HepG2 (cell line): ENCODE results near the gene SLC6A17. TPM values are rescaled to one million over a fixed set of nuclear protein-coding genes. Genes with fewer than 3 reads are reported as not detected.

Experiments used
- ATAC-seq: fragments of 200-7000 bp; cut with Tn5 transposase; 3 replicates; pipeline ENCODE4 v1.9.1; 2020; ENCODE audit warnings: mild to moderate bottlenecking, moderate library complexity
- BruUV-seq: library from RNA; stranded (reverse); fragments of 400-500 nt; replicated peaks from 2 replicates; lab custom pipeline; 2021; lab: Mats Ljungman, UMichigan
- CTCF ChIA-PET: fragments of 300-600 bp; formaldehyde crosslinking; extraction: SDS; loops from one replicate; lab custom pipeline; 2021; ENCODE audit warnings: low total read pairs, inconsistent platforms, low intra/inter-chr PET ratio; lab: Yijun Ruan, JAX
- POLR2A ChIA-PET: fragments of 350-600 bp; sonication (Branson Sonifier 250); formaldehyde crosslinking; loops from one replicate; lab custom pipeline; 2020; ENCODE audit warnings: antibody characterized with exemption, inconsistent platforms; lab: Yijun Ruan, JAX
- DNase-seq: peaks from one replicate; pipeline ENCODE4 v3.0.0-alpha.2; 2015; ENCODE audit warnings: low spot score
- FAIRE-seq: peaks from 3 replicates; lab custom pipeline; 2011; peaks lifted over from hg19 to GRCh38; lab: Jason Lieb, UNC
- H2AFZ ChIP-seq: one replicate; pipeline ENCODE4 v1.6.1; 2011; ENCODE audit warnings: low read length, inconsistent platforms
- H3K27ac ChIP-seq: fragments of 300-600 bp; 3 replicates; pipeline ENCODE4 v1.8.0; 2011; ENCODE audit warnings: mixed run types, mild to moderate bottlenecking, mixed read lengths, low read length, inconsistent platforms; ENCODE audit not compliant: insufficient read depth; ENCODE audit errors: extremely low read length
- H3K27me3 ChIP-seq, 2 experiments: fragments of 200-600 bp in 1 of 2; 2 replicates in 1 of 2; 3 replicates in 1 of 2; pipeline versions ENCODE4 v1.6.0 to v1.8.0; 2011; ENCODE audit warnings: low read length in 2 of 2, mild to moderate bottlenecking in 2 of 2, moderate library complexity in 2 of 2, inconsistent platforms in 1 of 2; ENCODE audit not compliant: insufficient read depth in 2 of 2, control insufficient read depth in 1 of 2
- H3K36me3 ChIP-seq, 2 experiments: fragments of 200-600 bp in 1 of 2; replicated peaks in 1 of 2; 2 replicates in 1 of 2; 3 replicates in 1 of 2; pipeline versions ENCODE4 v1.5.1 to v1.8.0; 2011; ENCODE audit warnings: low read length in 2 of 2, inconsistent platforms in 1 of 2; ENCODE audit not compliant: insufficient read depth in 2 of 2, control insufficient read depth in 1 of 2
- H3K4me1 ChIP-seq: 2 replicates; pipeline ENCODE4 v1.5.1; 2012; ENCODE audit warnings: low read length, inconsistent platforms; ENCODE audit not compliant: insufficient read depth
- H3K4me2 ChIP-seq: 2 replicates; pipeline ENCODE4 v1.6.0; 2011; ENCODE audit warnings: low read depth, low read length, inconsistent platforms
- H3K4me3 ChIP-seq, 3 experiments: fragments of 200-600 bp in 1 of 3; sonication (generic), shearing (Covaris generic) in 1 of 3; replicated peaks in 1 of 3; 2 replicates each; pipeline ENCODE4 v1.5.1; 2011 to 2016; ENCODE audit warnings: low read length in 3 of 3, inconsistent platforms in 2 of 3, low read depth in 2 of 3, mild to moderate bottlenecking in 2 of 3, control low read depth in 1 of 3, mixed read lengths in 1 of 3; ENCODE audit not compliant: insufficient read depth in 1 of 3
- H3K79me2 ChIP-seq: one replicate; pipeline ENCODE4 v1.6.1; 2011; ENCODE audit warnings: low read length, inconsistent platforms; ENCODE audit not compliant: insufficient read depth
- H3K9ac ChIP-seq: 2 replicates; pipeline ENCODE4 v1.6.0; 2011; ENCODE audit warnings: mild to moderate bottlenecking, low read depth, low read length, inconsistent platforms; ENCODE audit not compliant: insufficient read depth
- H3K9me3 ChIP-seq: 2 replicates; pipeline ENCODE4 v1.5.1; 2012; ENCODE audit warnings: mild to moderate bottlenecking, low read length
- H4K20me1 ChIP-seq: 2 replicates; pipeline ENCODE4 v1.6.0; 2011; ENCODE audit warnings: inconsistent platforms, mild to moderate bottlenecking, low read length, moderate library complexity; ENCODE audit not compliant: insufficient read depth
- HDAC1 ChIP-seq: sonication (generic); formaldehyde crosslinking; IDR thresholded peaks from 2 replicates; pipeline ENCODE4 v1.5.1; 2020; ENCODE audit warnings: mild to moderate bottlenecking, missing genetic modification reagents
- WGBS: methylation state at CpG from one replicate; pipeline ENCODE4 v1.1.6; 2017; ENCODE audit warnings: low lambda C conversion rate; 5-methylcytosine and 5-hydroxymethylcytosine counted together
- in situ Hi-C: cut with HindIII; loops from 2 replicates; pipeline ENCODE4 v1.10.0; 2017; ENCODE audit warnings: low pct_unique_long_range_greater_than_20kb; ENCODE audit not compliant: extremely low pct_ligation_motif_present
- intact Hi-C: fragments of 100-400 bp; cut with micrococcal nuclease; formaldehyde crosslinking; loops from one replicate; pipeline ENCODE4 v1.10.0; 2022; ENCODE audit not compliant: unreplicated experiment
- polyA plus RNA-seq, 8 experiments: library from polyadenylated mRNA; depleted of rRNA in 3 of 8; stranded (reverse) in 7 of 8; unstranded in 1 of 8; fragments of >200 nt; fragmentation: Illumina TruSeq in 4 of 8; extraction: Trizol in 4 of 8; gene quantifications; 2 replicates each; pipeline versions ENCODE4 v1.2.1 to v1.2.3, GENCODE V29; 2011 to 2016; ENCODE audit warnings: low read depth in 4 of 8, missing spikeins in 1 of 8, mixed read lengths in 1 of 8; ENCODE audit not compliant: insufficient read depth in 1 of 8
- total RNA-seq, 5 experiments: library from RNA; depleted of rRNA; stranded (reverse); fragments of >200 nt; fragmentation: Illumina TruSeq; extraction: Trizol; gene quantifications; 2 replicates each; pipeline ENCODE4 v1.2.3, GENCODE V29; 2016; ENCODE audit warnings: low read depth in 1 of 5
- TF ChIP-seq, protein P1 (sequence below): sonication (generic); formaldehyde crosslinking; IDR thresholded peaks from 2 replicates; pipeline ENCODE4 v1.5.0; 2020; ENCODE audit warnings: mild to moderate bottlenecking, missing genetic modification reagents, borderline replicate concordance

The SLC6A17 gene
- total and polyA plus RNA-seq, 2 of the 13 experiments (the other 11 are each of a cell fraction or from before 2014, with no cell fraction given) = not detected

DNA sequence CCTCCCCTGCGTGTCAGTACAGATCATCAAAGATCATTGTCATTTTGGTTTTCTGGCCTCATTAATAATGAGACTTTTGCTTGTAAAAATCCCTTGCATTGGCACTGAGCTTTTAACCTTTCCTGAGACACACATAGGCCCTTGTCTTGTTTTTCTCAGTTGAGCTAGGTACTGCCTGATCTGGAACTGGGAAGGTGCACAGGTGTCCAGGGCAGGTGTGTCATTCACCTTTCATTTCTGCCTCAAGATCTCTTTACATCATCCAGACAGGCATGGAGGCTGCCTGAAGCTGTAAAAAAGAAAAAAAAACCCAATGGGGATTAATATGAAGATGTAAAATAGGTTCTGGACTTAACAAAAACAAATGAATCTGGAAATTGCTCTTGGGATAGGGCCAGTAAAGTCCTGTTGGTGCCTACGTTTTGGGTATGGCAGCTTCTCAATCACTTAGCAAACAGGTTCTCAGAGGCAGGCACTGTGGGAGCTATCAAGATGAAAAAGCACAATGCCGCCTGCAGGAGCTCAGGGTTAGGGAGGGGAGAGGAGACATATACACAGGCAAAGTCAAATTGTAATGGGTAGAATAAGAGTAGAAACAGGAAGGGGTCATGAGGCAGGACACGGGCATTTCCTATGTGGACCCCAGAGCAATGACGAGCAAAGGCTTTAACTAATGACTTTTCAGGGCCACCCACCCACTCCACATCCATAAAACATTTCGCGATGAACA lies 58.8 kb downstream of the SLC6A17 start:
- in situ Hi-C loops = loop anchor here (5.0 to 10.0 kb wide), 2 partner anchors 103 to 286 kb away; no protein-coding TSS in a partner anchor
- intact Hi-C loops = no loop called here
- Histone ChIP-seq H3K4me2 (peak overlapping the region; percentile 84), H2AFZ (no peak overlapping the region), H3K4me3 (peak overlapping the region; percentile 45 to 74 (median 57); a peak in 5 of 6 replicates), H3K36me3 (no peaks in the 10 kb centered on the region), H3K27ac (no peak overlapping the region), H3K27me3 (peaks cover 6 to 60% of the 10 kb centered on the region in 2 experiments; a peak in 3 of 5 replicates), H3K9ac (no peak overlapping the region), H3K9me3 (no peaks in the 10 kb centered on the region), H4K20me1 (no peaks in the 10 kb centered on the region), H3K79me2 (no peaks in the 10 kb centered on the region), H3K4me1 (peaks cover 10% of the 10 kb centered on the region)
- WGBS = 36% methylated on average over 7 of the region's 7 CpGs
- CTCF ChIA-PET = interaction anchor here (4.1 kb wide), 1 partner anchor 103 kb away, joined by 57 read pairs; no protein-coding TSS in a partner anchor
- DNase-seq (no peak), FAIRE-seq (no peak), ATAC-seq (no peak)
- BruUV-seq = no TSS peak
- TF ChIP-seq, protein P1, sequence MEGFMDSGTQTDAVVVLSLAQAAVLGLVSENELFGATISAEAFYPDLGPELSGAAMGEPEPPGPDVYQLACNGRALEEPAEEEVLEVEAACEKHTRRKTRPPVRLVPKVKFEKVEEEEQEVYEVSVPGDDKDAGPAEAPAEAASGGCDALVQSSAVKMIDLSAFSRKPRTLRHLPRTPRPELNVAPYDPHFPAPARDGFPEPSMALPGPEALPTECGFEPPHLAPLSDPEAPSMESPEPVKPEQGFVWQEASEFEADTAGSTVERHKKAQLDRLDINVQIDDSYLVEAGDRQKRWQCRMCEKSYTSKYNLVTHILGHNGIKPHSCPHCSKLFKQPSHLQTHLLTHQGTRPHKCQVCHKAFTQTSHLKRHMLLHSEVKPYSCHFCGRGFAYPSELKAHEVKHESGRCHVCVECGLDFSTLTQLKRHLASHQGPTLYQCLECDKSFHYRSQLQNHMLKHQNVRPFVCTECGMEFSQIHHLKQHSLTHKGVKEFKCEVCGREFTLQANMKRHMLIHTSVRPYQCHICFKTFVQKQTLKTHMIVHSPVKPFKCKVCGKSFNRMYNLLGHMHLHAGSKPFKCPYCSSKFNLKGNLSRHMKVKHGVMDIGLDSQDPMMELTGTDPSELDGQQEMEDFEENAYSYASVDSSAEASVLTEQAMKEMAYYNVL (CRISPR knock-in tag) = no peak
- TF ChIP-seq HDAC1 (CRISPR knock-in tag) = 0 out of 2 replicates have a peak, but pooled peaks have one; percentile 15
- POLR2A ChIA-PET = no interaction called here
